ENCODE measurements around the gene FBN3.
"Not testable (repeated sequence)": the region's sequence is repeated elsewhere in the genome, so short reads cannot be mapped to it uniquely, and the experiment has no call there.

Gene FBN3

DNA sequence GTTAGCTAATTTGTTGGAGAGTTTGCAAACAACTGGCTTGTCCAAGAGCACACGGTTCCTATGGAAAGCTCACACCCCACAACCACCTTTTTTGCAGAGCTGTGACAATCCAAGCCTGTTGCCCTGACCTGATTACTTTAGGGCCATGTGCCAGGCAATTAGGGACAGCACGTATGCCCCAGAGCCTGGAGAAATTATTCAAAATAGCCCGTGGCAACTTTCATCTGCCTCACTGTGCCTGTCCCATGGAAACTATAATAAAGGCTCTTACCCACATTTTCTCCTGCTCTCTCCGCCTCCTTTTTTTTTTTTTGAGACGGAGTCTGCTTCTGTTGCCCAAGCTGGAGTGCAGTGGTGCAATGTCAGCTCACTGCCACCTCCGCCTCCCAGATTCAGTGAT, 18.6 kb upstream of the FBN3 start:
- Histone ChIP-seq H3K27ac (ENCODE audit: low read depth, low read length) (no peak overlapping the region), H3K9me3 (ENCODE audit: control insufficient read depth in 1 of 2, low read length in 2 of 2) (no peaks in the 10 kb centered on the region), H3K4me1 (ENCODE audit: control insufficient read depth in 1 of 2, insufficient read depth in 2 of 2, low read length in 2 of 2) (no peaks in the 10 kb centered on the region), H3K36me3 (ENCODE audit: control insufficient read depth in 1 of 2, insufficient read depth in 2 of 2, low read length in 2 of 2) (no peaks in the 10 kb centered on the region), H3K9ac (ENCODE audit: low read depth in 1 of 2, low read length in 2 of 2) (no peak overlapping the region), H3K27me3 (ENCODE audit: control insufficient read depth in 1 of 2, insufficient read depth in 2 of 2, low read length in 2 of 2) (no peaks in the 10 kb centered on the region), H3K4me3 (ENCODE audit: low read depth in 1 of 2, low read length in 2 of 2) (no peak overlapping the region)

DNA sequence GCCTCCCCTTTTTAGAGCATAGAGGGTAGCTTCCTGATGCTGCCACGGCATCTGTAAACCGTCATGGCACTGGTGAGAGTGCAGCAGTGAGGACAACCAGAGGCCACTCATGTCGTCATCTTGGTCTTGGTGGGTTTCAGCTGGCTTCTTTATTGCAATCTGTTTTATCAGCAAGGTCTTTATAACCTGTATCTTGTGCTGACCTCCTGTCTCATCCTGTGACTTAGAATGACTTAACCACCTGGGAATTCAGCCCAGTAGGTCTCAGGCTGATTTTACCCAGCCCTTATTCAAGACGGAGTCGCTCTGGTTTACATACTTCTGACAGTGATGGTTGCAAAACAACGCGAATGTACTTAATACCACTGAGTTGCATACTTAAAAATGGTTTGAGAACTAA, 14.4 kb upstream of the FBN3 start:
- no peak overlapping the region for H3K9ac ChIP-seq (ENCODE audit: low read depth in 1 of 2, low read length in 2 of 2)
- H3K4me3 ChIP-seq (ENCODE audit: low read depth in 1 of 2, low read length in 2 of 2): no peak overlapping the region
- no peaks in the 10 kb centered on the region for H3K27me3 ChIP-seq (ENCODE audit: control insufficient read depth in 1 of 2, insufficient read depth in 2 of 2, low read length in 2 of 2)
- no peaks in the 10 kb centered on the region for H3K9me3 ChIP-seq (ENCODE audit: control insufficient read depth in 1 of 2, low read length in 2 of 2)
- H3K4me1 ChIP-seq (ENCODE audit: control insufficient read depth in 1 of 2, insufficient read depth in 2 of 2, low read length in 2 of 2): no peaks in the 10 kb centered on the region
- no peak overlapping the region for H3K27ac ChIP-seq (ENCODE audit: low read depth, low read length)
- no peaks in the 10 kb centered on the region for H3K36me3 ChIP-seq (ENCODE audit: control insufficient read depth in 1 of 2, insufficient read depth in 2 of 2, low read length in 2 of 2)

GRCh38 chr19:8161135-8161646, 11.8 kb upstream of the FBN3 start:
- Histone ChIP-seq H3K9ac (ENCODE audit: low read depth in 1 of 2, low read length in 2 of 2) (no peak overlapping the region), H3K27me3 (ENCODE audit: control insufficient read depth in 1 of 2, insufficient read depth in 2 of 2, low read length in 2 of 2) (no peaks in the 10 kb centered on the region), H3K4me3 (ENCODE audit: low read depth in 1 of 2, low read length in 2 of 2) (no peak overlapping the region), H3K9me3 (ENCODE audit: control insufficient read depth in 1 of 2, low read length in 2 of 2) (no peaks in the 10 kb centered on the region), H3K4me1 (ENCODE audit: control insufficient read depth in 1 of 2, insufficient read depth in 2 of 2, low read length in 2 of 2) (no peaks in the 10 kb centered on the region), H3K36me3 (ENCODE audit: control insufficient read depth in 1 of 2, insufficient read depth in 2 of 2, low read length in 2 of 2) (no peaks in the 10 kb centered on the region), H3K27ac (ENCODE audit: low read depth, low read length) (no peak overlapping the region)

- not testable (repeated sequence) for H3K4me1 ChIP-seq (ENCODE audit: control insufficient read depth in 1 of 2, insufficient read depth in 2 of 2, low read length in 2 of 2); H3K27me3 ChIP-seq (ENCODE audit: control insufficient read depth in 1 of 2, insufficient read depth in 2 of 2, low read length in 2 of 2); H3K9me3 ChIP-seq (ENCODE audit: control insufficient read depth in 1 of 2, low read length in 2 of 2); H3K9ac ChIP-seq (ENCODE audit: low read depth in 1 of 2, low read length in 2 of 2); H3K36me3 ChIP-seq (ENCODE audit: control insufficient read depth in 1 of 2, insufficient read depth in 2 of 2, low read length in 2 of 2); H3K4me3 ChIP-seq (ENCODE audit: low read depth in 1 of 2, low read length in 2 of 2); H3K27ac ChIP-seq (ENCODE audit: low read depth, low read length)
Measured at GRCh38 chr19:8159322-8159721, 9.9 kb upstream of the FBN3 start.

DNA sequence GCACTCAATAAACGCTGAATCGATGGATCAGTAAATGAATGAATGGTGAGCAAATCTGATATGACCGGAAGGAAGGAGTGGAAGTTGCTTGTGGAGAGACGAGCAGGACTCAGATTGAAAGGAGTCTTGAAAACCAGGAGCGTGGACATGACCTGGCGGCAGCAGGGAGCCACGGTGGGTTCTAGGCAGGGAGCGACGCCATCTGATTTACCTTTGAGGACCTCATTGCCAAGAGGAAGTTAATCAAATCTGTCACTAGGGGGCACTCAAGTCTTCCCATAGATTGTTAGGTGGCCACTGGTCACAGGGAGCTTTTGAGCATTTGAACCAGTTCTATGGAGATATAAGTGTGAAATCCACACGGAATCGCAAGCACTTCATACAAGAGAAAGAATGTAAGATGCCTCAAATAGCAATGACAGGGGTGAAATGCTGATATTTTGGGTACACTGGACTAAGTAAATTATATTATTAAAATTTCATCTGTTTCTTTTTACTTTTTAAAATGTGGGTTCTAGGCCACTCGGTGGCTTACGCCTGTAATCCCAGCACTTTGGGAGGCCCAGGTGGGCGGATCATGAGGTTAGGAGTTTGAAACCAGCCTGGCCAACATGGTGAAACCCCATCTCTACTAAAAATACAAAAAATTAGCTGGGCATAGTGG, 9.2 kb upstream of the FBN3 start:
- no peaks in the 10 kb centered on the region for H3K9me3 ChIP-seq (ENCODE audit: control insufficient read depth in 1 of 2, low read length in 2 of 2)
- no peak overlapping the region for H3K9ac ChIP-seq (ENCODE audit: low read depth in 1 of 2, low read length in 2 of 2)
- no peaks in the 10 kb centered on the region for H3K27me3 ChIP-seq (ENCODE audit: control insufficient read depth in 1 of 2, insufficient read depth in 2 of 2, low read length in 2 of 2)
- H3K36me3 ChIP-seq (ENCODE audit: control insufficient read depth in 1 of 2, insufficient read depth in 2 of 2, low read length in 2 of 2): no peaks in the 10 kb centered on the region
- no peak overlapping the region for H3K27ac ChIP-seq (ENCODE audit: low read depth, low read length)
- H3K4me1 ChIP-seq (ENCODE audit: control insufficient read depth in 1 of 2, insufficient read depth in 2 of 2, low read length in 2 of 2): peaks cover 5 to 9% of the 10 kb centered on the region in 2 donors
- H3K4me3 ChIP-seq (ENCODE audit: low read depth in 1 of 2, low read length in 2 of 2): no peak overlapping the region

DNA sequence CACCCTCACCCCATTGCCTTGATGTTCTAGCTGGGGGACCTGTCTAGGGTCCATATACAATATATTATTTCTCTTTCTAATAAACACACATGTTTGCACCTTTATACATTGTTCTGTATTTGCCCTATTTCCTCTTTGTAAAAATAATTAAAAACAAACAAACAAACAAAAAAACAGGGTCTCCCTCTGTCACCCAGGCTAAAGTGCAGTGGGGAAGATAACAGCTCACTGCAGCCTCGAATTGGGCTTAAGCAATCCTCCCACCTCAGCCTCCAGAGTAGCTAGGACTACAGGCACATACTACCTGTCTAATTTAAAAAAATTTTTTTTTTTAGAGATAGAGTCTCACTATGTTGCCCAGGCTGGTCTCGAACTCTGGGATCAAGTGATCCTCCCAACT, 5.9 kb upstream of the FBN3 start:
- no peak overlapping the region for H3K27ac ChIP-seq (ENCODE audit: low read depth, low read length)

GRCh38 chr19:8154014-8154413, 4.6 kb upstream of the FBN3 start:
- H3K4me1 ChIP-seq (ENCODE audit: control insufficient read depth in 1 of 2, insufficient read depth in 2 of 2, low read length in 2 of 2); H3K36me3 ChIP-seq (ENCODE audit: control insufficient read depth in 1 of 2, insufficient read depth in 2 of 2, low read length in 2 of 2); H3K9me3 ChIP-seq (ENCODE audit: control insufficient read depth in 1 of 2, low read length in 2 of 2); H3K9ac ChIP-seq (ENCODE audit: low read depth in 1 of 2, low read length in 2 of 2); H3K27ac ChIP-seq (ENCODE audit: low read depth, low read length); H3K4me3 ChIP-seq (ENCODE audit: low read depth in 1 of 2, low read length in 2 of 2): not testable (repeated sequence)
- H3K27me3 ChIP-seq (ENCODE audit: control insufficient read depth in 1 of 2, insufficient read depth in 2 of 2, low read length in 2 of 2): peaks cover 0 to 11% of the 10 kb centered on the region in 2 donors

More for the DNA sequence above, 5.9 kb upstream of the FBN3 start:
- no peak overlapping the region for H3K9ac ChIP-seq (ENCODE audit: low read depth in 1 of 2, low read length in 2 of 2)
- no peaks in the 10 kb centered on the region for H3K36me3 ChIP-seq (ENCODE audit: control insufficient read depth in 1 of 2, insufficient read depth in 2 of 2, low read length in 2 of 2)
- H3K4me3 ChIP-seq (ENCODE audit: low read depth in 1 of 2, low read length in 2 of 2): no peak overlapping the region
- H3K4me1 ChIP-seq (ENCODE audit: control insufficient read depth in 1 of 2, insufficient read depth in 2 of 2, low read length in 2 of 2): peaks cover 5 to 9% of the 10 kb centered on the region in 2 donors
- no peaks in the 10 kb centered on the region for H3K9me3 ChIP-seq (ENCODE audit: control insufficient read depth in 1 of 2, low read length in 2 of 2)
- peaks cover 0 to 6% of the 10 kb centered on the region in 2 donors for H3K27me3 ChIP-seq (ENCODE audit: control insufficient read depth in 1 of 2, insufficient read depth in 2 of 2, low read length in 2 of 2)

GRCh38 chr19:8151767-8152035, 2.3 kb upstream of the FBN3 start:
- H3K27me3 ChIP-seq (ENCODE audit: control insufficient read depth in 1 of 2, insufficient read depth in 2 of 2, low read length in 2 of 2): peaks cover 22 to 29% of the 10 kb centered on the region in 2 donors
- no peak overlapping the region for H3K4me3 ChIP-seq (ENCODE audit: low read depth in 1 of 2, low read length in 2 of 2)
- H3K4me1 ChIP-seq (ENCODE audit: control insufficient read depth in 1 of 2, insufficient read depth in 2 of 2, low read length in 2 of 2): peaks cover 9 to 12% of the 10 kb centered on the region in 2 donors
- no peaks in the 10 kb centered on the region for H3K9me3 ChIP-seq (ENCODE audit: control insufficient read depth in 1 of 2, low read length in 2 of 2)
- H3K9ac ChIP-seq (ENCODE audit: low read depth in 1 of 2, low read length in 2 of 2): no peak overlapping the region
- no peak overlapping the region for H3K27ac ChIP-seq (ENCODE audit: low read depth, low read length)
- H3K36me3 ChIP-seq (ENCODE audit: control insufficient read depth in 1 of 2, insufficient read depth in 2 of 2, low read length in 2 of 2): no peaks in the 10 kb centered on the region

- Histone ChIP-seq H3K27ac (ENCODE audit: low read depth, low read length) (no peak overlapping the region), H3K9me3 (ENCODE audit: control insufficient read depth in 1 of 2, low read length in 2 of 2) (no peaks in the 10 kb centered on the region), H3K36me3 (ENCODE audit: control insufficient read depth in 1 of 2, insufficient read depth in 2 of 2, low read length in 2 of 2) (no peaks in the 10 kb centered on the region), H3K4me1 (ENCODE audit: control insufficient read depth in 1 of 2, insufficient read depth in 2 of 2, low read length in 2 of 2) (peaks cover 9 to 12% of the 10 kb centered on the region in 2 donors), H3K4me3 (ENCODE audit: low read depth in 1 of 2, low read length in 2 of 2) (no peak overlapping the region), H3K9ac (ENCODE audit: low read depth in 1 of 2, low read length in 2 of 2) (no peak overlapping the region), H3K27me3 (ENCODE audit: control insufficient read depth in 1 of 2, insufficient read depth in 2 of 2, low read length in 2 of 2) (peaks cover 22 to 32% of the 10 kb centered on the region in 2 donors)
Measured at GRCh38 chr19:8150998-8151766, 1.8 kb upstream of the FBN3 start.

DNA sequence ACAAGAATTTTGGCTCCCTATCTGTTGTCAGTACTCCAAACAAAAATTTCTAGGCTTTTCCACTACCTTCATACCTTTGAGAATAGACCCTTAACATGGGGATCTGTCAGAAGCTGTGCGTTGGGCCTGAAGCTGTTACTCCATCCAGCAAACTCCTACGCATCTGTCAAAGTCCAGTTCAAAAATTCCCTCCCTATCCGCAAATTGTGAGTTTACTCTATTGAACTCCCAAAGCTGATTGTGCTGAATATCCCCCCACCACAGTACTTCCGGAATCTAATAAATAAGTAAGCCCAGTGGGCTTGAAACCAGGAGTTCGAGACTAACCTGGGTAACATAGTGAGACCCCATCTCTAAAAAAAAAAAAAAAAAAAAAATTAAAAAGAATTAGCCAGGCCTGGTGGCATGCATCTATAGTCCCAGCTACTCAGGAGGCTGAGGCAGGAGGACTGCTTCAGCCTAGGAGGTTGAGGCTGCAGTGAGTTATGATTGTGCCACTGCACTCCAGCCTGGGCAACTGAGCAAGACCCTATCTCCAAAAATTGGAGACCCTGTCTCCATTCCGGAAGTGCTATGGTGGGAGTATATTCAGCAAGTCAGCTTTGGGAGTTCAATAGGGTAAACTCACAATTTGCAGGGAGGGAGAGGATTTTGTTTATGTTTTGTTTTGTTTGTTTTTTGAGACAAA, 930 bp upstream of the FBN3 start:
- Histone ChIP-seq H3K4me3 (ENCODE audit: low read depth in 1 of 2, low read length in 2 of 2) (no peak overlapping the region), H3K4me1 (ENCODE audit: control insufficient read depth in 1 of 2, insufficient read depth in 2 of 2, low read length in 2 of 2) (peaks cover 9 to 12% of the 10 kb centered on the region in 2 donors), H3K27me3 (ENCODE audit: control insufficient read depth in 1 of 2, insufficient read depth in 2 of 2, low read length in 2 of 2) (peaks cover 22 to 34% of the 10 kb centered on the region in 2 donors), H3K9ac (ENCODE audit: low read depth in 1 of 2, low read length in 2 of 2) (no peak overlapping the region), H3K27ac (ENCODE audit: low read depth, low read length) (no peak overlapping the region), H3K9me3 (ENCODE audit: control insufficient read depth in 1 of 2, low read length in 2 of 2) (no peaks in the 10 kb centered on the region), H3K36me3 (ENCODE audit: control insufficient read depth in 1 of 2, insufficient read depth in 2 of 2, low read length in 2 of 2) (no peaks in the 10 kb centered on the region)
